T47D (cell line): ENCODE measurements around the gene ENTPD5.

Experiments used
- DNase-seq, 2 experiments: peaks; one replicate each; pipeline versions ENCODE4 v3.0.0 to v3.0.0-alpha.2; 2011 to 2012; ENCODE audit warnings: low read depth in 1 of 2, low spot score in 1 of 2
- JUND ChIP-seq: IDR thresholded peaks from 2 replicates; pipeline ENCODE4 v1.6.1; 2012; ENCODE audit warnings: low read depth
- in situ Hi-C: cut with HindIII; loops from 2 replicates; pipeline ENCODE4 v1.10.0; 2016; ENCODE audit warnings: low sequenced_read_pairs, low pct_unique_long_range_greater_than_20kb

Gene ENTPD5, protein sequence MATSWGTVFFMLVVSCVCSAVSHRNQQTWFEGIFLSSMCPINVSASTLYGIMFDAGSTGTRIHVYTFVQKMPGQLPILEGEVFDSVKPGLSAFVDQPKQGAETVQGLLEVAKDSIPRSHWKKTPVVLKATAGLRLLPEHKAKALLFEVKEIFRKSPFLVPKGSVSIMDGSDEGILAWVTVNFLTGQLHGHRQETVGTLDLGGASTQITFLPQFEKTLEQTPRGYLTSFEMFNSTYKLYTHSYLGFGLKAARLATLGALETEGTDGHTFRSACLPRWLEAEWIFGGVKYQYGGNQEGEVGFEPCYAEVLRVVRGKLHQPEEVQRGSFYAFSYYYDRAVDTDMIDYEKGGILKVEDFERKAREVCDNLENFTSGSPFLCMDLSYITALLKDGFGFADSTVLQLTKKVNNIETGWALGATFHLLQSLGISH

DNA sequence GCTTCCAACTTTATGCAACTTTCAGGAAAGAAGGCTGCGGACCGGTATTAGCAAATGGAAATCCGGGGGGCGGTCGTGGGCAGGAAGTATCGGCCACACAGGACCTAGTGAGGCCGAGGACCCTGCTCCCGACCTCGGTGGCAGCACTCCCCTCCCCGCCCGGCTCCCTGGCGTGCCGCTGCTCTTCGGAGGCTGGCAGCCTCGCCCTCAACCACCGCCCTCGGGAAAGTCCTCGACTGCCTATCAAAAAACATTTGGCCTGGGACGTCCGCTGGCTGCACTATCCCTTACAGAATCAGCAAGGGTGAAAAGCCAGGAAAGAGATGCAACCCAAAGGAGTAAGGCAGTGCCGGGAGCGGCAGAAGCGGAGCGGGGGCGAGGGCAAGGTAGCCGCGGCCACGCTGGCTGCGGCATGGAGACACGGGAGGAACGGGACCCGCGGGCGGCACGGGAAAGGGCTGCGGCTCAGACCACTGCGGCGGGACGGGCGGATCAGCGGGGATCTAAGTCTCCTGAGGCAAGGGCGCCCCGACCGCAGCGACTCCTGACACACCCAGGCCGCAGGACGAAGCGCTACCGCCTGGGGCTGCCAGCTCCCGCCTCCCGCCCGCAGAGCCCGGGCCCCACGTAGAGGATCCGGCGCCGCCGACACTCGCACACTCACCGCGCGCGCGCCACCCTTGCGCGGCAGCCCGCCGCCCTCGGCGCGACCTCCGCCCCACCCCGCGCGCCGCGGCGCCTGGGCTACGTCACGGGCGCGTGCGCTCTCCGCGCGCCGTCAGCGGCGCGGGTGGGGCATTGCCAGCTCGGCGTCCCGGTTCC is at the start of gene ENTPD5, which contains the start of gene BBOF1:
Gene ENTPD5, minus strand, starts transcription at position 703 of the 822 bp plus-strand sequence. CDS start 31,186 bp downstream, outside the sequence.
Gene BBOF1, plus strand, starts transcription at position 764 of the 822 bp plus-strand sequence. CDS start 130 bp downstream, outside the sequence.
- peak; percentile 93 to 97 for DNase-seq
- in situ Hi-C loops = no loop called here
- TF ChIP-seq JUND = no peak

DNA sequence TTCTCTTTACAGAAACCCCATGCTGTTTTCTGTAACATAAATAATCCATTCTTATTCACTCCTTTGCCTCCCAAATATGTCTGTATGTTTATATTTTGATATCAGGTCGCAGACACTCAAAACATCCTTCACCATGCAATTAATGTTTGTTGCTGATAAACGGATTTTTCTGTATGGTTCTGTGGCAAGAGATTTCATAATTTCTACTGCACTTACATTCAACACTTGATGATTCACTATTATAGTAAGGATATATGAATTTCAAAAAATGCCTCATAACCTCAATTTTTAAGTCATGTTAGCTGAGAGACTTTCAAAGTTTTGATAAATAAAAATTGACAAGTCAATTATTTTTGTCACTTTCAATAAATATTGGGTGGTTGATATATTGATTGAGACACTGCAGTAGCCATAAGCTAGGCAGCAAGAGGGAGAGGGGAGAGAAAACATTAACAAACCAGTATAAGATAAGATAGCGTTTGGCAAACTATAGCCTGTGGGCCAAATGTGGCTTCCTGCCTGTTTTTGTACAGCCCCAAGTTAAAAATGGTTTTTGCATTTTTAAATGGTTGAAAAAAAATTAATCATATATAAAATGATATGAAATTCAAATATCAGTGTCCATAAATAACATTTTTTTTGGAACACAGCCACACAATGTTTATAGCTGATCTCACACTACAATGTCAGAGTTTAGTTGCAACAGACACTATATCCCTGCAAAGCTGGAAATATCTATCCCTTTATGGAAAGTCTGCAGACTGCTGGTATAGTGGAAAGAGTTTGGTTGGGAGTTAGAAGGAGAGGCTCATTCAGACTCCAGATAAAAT is 46.9 kb upstream of the ENTPD5 start:
- DNase-seq = no peak
- in situ Hi-C loops = no loop called here
- TF ChIP-seq JUND = no peak

DNA sequence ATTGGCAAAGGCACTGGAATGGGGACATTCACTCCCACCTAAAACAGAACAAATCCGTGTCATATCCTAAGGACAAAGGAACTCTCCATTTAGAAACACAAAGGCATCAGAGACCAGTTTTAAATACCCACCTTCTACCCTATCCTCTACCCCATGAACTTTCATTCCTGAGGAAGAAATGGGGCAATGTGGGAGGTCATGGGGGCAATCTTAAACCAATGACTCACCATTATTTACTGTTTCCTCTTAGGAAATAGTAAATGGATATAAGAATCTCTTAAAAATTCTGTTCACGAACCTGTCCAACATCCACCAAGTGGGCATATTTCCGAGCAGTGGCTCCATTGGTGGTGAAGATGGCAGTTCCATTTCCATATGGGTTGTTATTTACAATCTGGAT is 45.8 kb upstream of the ENTPD5 start:
- in situ Hi-C loops = no loop called here
- no peak for TF ChIP-seq JUND

DNA sequence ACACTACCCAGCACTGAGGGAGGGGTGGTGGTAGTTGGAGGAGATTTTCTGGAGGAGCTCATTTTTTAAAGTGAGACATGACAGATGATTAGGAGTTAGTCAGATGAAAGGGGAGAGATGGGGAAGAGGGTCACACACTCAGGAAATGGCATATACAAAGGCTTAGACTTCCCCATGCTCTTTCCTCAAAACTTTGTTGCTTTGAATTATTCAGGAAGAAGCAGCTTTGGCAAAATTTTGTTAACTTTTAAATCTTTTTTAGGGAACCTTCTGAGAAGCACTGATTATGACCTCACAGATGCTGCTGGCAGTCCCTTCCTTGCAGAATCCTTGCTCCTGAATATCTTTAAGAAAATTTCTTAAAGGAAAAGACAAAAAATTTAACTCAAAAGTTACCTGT is 45.3 kb upstream of the ENTPD5 start:
- in situ Hi-C loops = no loop called here
- no peak for DNase-seq
- TF ChIP-seq JUND = no peak

More for the DNA sequence above, 45.8 kb upstream of the ENTPD5 start:
- DNase-seq = no peak

DNA sequence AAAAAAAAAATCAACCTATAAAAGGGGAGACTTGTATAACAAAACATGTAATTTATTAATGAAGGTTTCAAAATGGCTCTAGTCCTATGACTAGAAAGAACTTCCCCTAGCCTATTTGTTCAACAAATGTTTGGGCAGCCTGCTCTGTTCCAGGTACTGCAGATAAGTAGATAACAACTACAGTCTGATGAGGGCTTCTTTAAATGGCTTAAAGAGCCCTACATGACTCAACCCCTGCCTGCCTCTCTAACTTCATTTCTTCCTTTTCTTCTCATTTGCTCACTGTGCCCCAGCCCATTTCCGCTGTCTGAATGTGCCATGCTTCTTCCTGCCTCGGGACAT is 43.7 kb upstream of the ENTPD5 start:
- in situ Hi-C loops = no loop called here
- DNase-seq = peak in 1 of 2 experiments; percentile 12

DNA sequence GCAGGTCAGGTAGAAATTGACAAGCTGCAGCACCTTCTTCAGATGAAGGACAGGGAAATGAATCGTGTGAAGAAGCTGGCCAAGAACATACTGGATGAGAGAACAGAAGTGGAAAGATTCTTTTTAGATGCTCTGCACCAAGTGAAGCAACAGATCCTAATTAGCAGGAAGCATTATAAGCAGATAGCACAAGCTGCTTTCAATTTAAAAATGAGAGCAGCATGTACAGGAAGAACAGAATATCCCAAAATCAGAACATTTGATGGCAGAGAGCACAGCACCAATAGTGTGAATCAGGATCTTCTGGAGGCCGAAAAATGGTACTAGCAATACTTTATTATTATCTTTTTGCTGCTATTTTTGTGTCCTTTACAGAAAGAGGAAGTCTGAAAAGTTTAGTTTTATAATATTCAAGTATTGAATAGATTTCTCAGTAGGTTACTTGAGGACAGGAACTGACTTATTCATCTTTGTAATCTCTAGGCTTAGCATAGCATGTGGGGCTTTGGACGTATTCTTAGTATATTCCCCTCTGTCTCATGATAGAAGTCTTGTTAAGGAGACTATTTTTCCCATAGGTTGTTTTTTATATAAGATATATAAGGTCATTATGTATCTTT is 30.9 kb upstream of the ENTPD5 start:
- in situ Hi-C loops = no loop called here
- no peak for DNase-seq

More for the DNA sequence above, 43.7 kb upstream of the ENTPD5 start:
- TF ChIP-seq JUND = no peak

DNA sequence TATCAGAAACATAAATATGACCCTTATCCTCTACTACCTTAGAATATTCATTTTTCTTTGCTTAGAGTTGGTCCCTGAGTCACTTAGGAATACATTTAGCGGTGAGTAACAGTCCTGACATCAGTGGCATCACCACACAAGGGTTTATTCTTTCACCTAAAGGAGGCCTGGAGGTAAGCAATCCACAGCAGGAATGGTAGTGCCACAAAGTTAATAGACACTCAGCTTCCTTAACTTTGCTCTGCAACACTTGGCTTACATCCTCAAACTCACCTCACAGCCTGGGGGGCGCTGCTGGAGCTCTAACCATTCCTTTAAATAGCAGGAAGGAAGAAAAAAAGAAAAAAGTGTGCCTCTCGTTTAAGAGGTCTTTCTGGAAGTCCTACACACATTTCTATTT is 29.2 kb upstream of the ENTPD5 start:
- DNase-seq = no peak
- in situ Hi-C loops = no loop called here
- no peak for TF ChIP-seq JUND

More for the DNA sequence above, 30.9 kb upstream of the ENTPD5 start:
- TF ChIP-seq JUND = no peak

DNA sequence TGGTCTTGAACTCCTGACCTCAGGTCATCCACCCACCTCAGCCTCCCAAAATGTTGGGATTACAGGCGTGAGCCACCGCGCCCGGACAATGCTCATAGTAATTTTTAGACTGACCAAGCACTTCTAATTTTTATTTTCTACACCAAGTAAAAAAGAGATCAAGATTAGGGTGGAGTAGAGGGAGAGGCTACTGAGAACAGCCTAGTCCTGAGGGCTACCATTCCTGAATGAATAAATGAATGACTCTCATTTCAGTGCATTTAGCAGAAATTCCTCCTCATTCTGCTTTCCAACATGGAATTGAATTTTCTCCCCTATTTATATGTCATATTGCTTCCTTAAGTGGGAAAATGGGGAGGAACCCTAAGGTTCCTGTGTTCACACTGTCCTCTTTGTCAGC is 26.4 kb upstream of the ENTPD5 start:
- DNase-seq = no peak
- no peak for TF ChIP-seq JUND
- in situ Hi-C loops = no loop called here

DNA sequence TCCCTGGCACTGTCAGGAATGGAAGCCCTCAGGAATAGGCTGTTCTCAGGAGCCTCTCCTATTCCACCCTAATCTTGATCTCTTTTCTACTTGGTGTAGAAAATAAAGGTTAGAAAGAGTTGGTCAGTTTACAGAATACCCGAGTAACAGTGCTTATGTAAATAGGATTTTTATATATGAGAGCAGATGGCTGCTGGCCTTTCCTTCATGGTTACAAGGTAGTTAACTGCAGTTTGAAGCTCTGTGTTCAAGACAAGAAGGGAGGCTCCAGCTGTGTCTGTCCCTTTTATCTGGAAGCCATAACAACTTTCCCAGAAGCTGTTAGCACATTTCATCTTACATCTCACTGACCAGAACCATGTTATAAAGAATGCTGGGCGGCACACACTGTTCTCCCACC is 23.2 kb upstream of the ENTPD5 start:
- in situ Hi-C loops = no loop called here
- TF ChIP-seq JUND = no peak
- no peak for DNase-seq

DNA sequence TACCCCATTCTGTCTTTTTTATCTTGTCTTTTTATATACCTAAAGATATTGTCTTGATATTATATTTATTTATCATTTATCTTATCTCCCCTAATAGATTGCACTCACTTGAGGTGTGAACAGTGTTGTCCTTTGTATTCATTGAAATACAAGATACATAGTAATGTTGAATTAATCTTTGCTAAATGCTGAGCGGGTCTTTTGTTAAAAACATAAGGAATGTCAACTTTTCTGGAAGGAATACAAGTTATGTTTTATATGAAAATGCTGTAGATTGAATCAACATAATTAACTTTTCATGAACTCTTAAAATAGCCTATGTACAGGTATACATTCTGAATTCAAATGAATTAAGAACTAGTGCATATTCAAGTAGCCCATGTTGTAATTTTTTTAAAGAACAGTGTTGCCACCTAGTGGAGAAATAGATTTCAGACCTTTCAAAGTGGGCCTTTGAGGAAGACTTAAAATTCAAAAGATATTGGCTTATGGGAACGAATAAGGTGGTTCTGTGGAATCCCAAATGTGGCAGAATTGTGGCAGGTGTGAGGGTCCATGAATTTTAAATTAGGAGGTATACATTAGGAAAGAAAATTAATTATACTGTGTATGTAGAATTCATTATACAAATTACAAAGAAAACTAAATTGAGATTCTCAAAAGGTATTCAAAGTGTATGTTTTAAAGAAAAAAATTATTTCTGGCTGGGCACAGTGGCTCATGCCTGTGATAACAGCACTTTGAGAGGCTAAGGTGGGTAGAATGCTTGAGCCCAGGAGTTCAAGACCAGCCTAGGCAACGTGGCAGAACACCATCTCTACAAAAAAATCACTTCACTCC is 19.2 kb upstream of the ENTPD5 start:
- TF ChIP-seq JUND = no peak
- in situ Hi-C loops = no loop called here
- peak; percentile 64 to 81 for DNase-seq

DNA sequence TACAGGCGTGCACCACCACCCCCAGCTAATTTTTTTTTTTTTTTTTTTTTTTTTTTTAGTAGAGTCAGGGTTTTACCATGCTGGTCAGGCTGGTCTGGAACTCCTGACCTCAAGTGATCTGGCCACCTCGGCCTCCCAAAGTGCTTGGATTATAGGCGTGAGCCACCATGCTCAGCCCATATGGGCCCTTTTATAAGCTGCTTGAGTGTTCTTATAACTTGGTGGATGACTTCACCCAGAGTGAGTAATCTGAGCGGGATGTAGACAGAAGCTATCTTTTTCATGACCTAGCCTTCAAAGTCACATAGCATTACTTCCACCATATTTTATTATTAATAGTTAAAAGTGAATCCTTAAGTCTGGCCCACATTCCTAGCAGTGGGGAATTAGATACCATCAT is 16.5 kb upstream of the ENTPD5 start:
- in situ Hi-C loops = no loop called here
- TF ChIP-seq JUND = no peak
- no peak for DNase-seq
